ENCODE results near the gene SPIB.

SPIB gene

GRCh38 chr19:50417111-50418081 is 1.3 kb upstream of the SPIB start:
- no peak for ATAC-seq
- TF ChIP-seq GLIS3 (CRISPR knock-in tag; IDR thresholded peaks at IDR 0.05) (no peak), TOX (CRISPR knock-in tag; IDR thresholded peaks at IDR 0.05; ENCODE audit: borderline replicate concordance) (no peak), TCF4 (CRISPR knock-in tag; IDR thresholded peaks at IDR 0.05; ENCODE audit: borderline replicate concordance) (no peak), PPARA (CRISPR knock-in tag; IDR thresholded peaks at IDR 0.05; ENCODE audit: borderline replicate concordance) (no peak), ZFP30 (CRISPR knock-in tag; IDR thresholded peaks at IDR 0.05) (no peak), CSDC2 (CRISPR knock-in tag; IDR thresholded peaks at IDR 0.05) (no peak), PATZ1 (CRISPR knock-in tag; IDR thresholded peaks at IDR 0.05; ENCODE audit: borderline replicate concordance) (no peak)
- TF ChIP-seq, protein P1, sequence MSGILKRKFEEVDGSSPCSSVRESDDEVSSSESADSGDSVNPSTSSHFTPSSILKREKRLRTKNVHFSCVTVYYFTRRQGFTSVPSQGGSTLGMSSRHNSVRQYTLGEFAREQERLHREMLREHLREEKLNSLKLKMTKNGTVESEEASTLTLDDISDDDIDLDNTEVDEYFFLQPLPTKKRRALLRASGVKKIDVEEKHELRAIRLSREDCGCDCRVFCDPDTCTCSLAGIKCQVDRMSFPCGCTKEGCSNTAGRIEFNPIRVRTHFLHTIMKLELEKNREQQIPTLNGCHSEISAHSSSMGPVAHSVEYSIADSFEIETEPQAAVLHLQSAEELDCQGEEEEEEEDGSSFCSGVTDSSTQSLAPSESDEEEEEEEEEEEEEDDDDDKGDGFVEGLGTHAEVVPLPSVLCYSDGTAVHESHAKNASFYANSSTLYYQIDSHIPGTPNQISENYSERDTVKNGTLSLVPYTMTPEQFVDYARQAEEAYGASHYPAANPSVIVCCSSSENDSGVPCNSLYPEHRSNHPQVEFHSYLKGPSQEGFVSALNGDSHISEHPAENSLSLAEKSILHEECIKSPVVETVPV (CRISPR knock-in tag; IDR thresholded peaks at IDR 0.05): no peak
- TF ChIP-seq, protein P2, sequence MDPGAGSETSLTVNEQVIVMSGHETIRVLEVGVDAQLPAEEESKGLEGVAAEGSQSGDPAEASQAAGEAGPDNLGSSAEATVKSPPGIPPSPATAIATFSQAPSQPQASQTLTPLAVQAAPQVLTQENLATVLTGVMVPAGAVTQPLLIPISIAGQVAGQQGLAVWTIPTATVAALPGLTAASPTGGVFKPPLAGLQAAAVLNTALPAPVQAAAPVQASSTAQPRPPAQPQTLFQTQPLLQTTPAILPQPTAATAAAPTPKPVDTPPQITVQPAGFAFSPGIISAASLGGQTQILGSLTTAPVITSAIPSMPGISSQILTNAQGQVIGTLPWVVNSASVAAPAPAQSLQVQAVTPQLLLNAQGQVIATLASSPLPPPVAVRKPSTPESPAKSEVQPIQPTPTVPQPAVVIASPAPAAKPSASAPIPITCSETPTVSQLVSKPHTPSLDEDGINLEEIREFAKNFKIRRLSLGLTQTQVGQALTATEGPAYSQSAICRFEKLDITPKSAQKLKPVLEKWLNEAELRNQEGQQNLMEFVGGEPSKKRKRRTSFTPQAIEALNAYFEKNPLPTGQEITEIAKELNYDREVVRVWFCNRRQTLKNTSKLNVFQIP (CRISPR knock-in tag; IDR thresholded peaks at IDR 0.05; ENCODE audit: borderline replicate concordance, low read depth): no peak

GRCh38 chr19:50419022-50419579 is 363 bp downstream of the SPIB start:
- no peak; the same call in 2 of the 3 replicates for ATAC-seq

GRCh38 chr19:50419580-50420035 is 870 bp downstream of the SPIB start:
- ATAC-seq: no peak
- TF ChIP-seq OSR1 (CRISPR knock-in tag; IDR thresholded peaks at IDR 0.05) (no peak), ZC3H10 (CRISPR knock-in tag; IDR thresholded peaks at IDR 0.05) (no peak), ZNF8 (CRISPR knock-in tag; IDR thresholded peaks at IDR 0.05) (no peak), ZNF565 (CRISPR knock-in tag; conservative IDR thresholded peaks at IDR 0.05; ENCODE audit: low read depth) (no peak), PATZ1 (CRISPR knock-in tag; IDR thresholded peaks at IDR 0.05; ENCODE audit: borderline replicate concordance) (no peak), ZFP30 (CRISPR knock-in tag; IDR thresholded peaks at IDR 0.05) (no peak), RARB (CRISPR knock-in tag; IDR thresholded peaks at IDR 0.05) (no peak)
- TF ChIP-seq, protein P2 (CRISPR knock-in tag; IDR thresholded peaks at IDR 0.05; ENCODE audit: borderline replicate concordance, low read depth): no peak
- TF ChIP-seq, protein P1 (CRISPR knock-in tag; IDR thresholded peaks at IDR 0.05): no peak

More at GRCh38 chr19:50419022-50419579, 363 bp downstream of the SPIB start:
- TF ChIP-seq ZNF70 (CRISPR knock-in tag; IDR thresholded peaks at IDR 0.05) (no peak), CREB5 (CRISPR knock-in tag; IDR thresholded peaks at IDR 0.05; ENCODE audit: low read depth) (no peak), GLIS3 (CRISPR knock-in tag; IDR thresholded peaks at IDR 0.05) (no peak), ISL1 (CRISPR knock-in tag; IDR thresholded peaks at IDR 0.05) (no peak), OSR1 (CRISPR knock-in tag; IDR thresholded peaks at IDR 0.05) (no peak), RARB (CRISPR knock-in tag; IDR thresholded peaks at IDR 0.05) (no peak), ZNF8 (CRISPR knock-in tag; IDR thresholded peaks at IDR 0.05) (no peak)
- TF ChIP-seq, protein P3, sequence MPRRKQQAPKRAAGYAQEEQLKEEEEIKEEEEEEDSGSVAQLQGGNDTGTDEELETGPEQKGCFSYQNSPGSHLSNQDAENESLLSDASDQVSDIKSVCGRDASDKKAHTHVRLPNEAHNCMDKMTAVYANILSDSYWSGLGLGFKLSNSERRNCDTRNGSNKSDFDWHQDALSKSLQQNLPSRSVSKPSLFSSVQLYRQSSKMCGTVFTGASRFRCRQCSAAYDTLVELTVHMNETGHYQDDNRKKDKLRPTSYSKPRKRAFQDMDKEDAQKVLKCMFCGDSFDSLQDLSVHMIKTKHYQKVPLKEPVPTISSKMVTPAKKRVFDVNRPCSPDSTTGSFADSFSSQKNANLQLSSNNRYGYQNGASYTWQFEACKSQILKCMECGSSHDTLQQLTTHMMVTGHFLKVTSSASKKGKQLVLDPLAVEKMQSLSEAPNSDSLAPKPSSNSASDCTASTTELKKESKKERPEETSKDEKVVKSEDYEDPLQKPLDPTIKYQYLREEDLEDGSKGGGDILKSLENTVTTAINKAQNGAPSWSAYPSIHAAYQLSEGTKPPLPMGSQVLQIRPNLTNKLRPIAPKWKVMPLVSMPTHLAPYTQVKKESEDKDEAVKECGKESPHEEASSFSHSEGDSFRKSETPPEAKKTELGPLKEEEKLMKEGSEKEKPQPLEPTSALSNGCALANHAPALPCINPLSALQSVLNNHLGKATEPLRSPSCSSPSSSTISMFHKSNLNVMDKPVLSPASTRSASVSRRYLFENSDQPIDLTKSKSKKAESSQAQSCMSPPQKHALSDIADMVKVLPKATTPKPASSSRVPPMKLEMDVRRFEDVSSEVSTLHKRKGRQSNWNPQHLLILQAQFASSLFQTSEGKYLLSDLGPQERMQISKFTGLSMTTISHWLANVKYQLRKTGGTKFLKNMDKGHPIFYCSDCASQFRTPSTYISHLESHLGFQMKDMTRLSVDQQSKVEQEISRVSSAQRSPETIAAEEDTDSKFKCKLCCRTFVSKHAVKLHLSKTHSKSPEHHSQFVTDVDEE (CRISPR knock-in tag; IDR thresholded peaks at IDR 0.05): no peak
